ENCODE data around the gene FANCG.

DNA sequence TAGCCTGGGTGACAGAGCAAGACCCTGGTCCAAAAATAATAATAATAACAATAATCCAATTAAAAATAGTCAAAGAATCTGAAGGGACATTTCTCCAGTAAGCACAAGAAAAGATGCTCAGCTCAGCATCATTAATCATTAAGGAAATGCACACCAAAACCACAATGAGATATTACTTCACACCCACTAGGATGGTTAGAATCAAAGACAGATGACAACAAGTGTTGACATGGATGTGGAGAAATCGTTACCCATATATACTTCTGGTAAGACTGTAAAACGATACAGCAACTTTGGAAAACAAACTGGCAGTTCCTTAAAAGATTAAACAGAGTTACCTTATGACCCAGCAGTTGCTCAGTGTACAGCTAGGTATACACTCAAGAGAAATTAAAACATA is 5.3 kb upstream of the FANCG start:
- TF ChIP-seq, protein P1, sequence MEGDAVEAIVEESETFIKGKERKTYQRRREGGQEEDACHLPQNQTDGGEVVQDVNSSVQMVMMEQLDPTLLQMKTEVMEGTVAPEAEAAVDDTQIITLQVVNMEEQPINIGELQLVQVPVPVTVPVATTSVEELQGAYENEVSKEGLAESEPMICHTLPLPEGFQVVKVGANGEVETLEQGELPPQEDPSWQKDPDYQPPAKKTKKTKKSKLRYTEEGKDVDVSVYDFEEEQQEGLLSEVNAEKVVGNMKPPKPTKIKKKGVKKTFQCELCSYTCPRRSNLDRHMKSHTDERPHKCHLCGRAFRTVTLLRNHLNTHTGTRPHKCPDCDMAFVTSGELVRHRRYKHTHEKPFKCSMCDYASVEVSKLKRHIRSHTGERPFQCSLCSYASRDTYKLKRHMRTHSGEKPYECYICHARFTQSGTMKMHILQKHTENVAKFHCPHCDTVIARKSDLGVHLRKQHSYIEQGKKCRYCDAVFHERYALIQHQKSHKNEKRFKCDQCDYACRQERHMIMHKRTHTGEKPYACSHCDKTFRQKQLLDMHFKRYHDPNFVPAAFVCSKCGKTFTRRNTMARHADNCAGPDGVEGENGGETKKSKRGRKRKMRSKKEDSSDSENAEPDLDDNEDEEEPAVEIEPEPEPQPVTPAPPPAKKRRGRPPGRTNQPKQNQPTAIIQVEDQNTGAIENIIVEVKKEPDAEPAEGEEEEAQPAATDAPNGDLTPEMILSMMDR (IDR thresholded peaks at IDR 0.05; ENCODE audit: insufficient read depth, low read depth, low read length), result no peak
- TF ChIP-seq EZH2 (IDR thresholded peaks at IDR 0.05; ENCODE audit: insufficient read depth, low read length), result no peak

All from astrocyte (in vitro differentiated cells and primary cell).